HEK293 (cell line): ENCODE data around the gene PLCL2.

Experiments
- CTCF ChIA-PET: fragments of 350-600 bp; formaldehyde crosslinking; extraction: SDS; loops from one replicate; lab custom pipeline; 2021; ENCODE audit warnings: antibody characterized with exemption; lab: Yijun Ruan, JAX
- POLR2A ChIA-PET: fragments of 300-600 bp; formaldehyde crosslinking; extraction: SDS; loops from one replicate; lab custom pipeline; 2020; ENCODE audit warnings: antibody characterized with exemption, inconsistent platforms; lab: Yijun Ruan, JAX
- H3K27ac ChIP-seq: fragments of 200-500 bp; sonication (Bioruptor generic); 2 replicates; pipeline ENCODE4 v1.5.1; 2014; ENCODE audit warnings: low read depth, low read length, control low read depth, inconsistent platforms; ENCODE audit errors: extremely low read depth
- H3K36me3 ChIP-seq, 2 experiments: fragments of 200-500 bp in 1 of 2; sonication (Bioruptor generic) in 1 of 2; 1 replicate in 1 of 2; 2 replicates in 1 of 2; pipeline ENCODE4 v1.5.1; 2014 to 2017; ENCODE audit warnings: inconsistent platforms in 2 of 2, low read length in 2 of 2; ENCODE audit not compliant: control insufficient read depth in 2 of 2, insufficient read depth in 1 of 2
- H3K4me1 ChIP-seq: fragments of 200-500 bp; sonication (Bioruptor generic); 2 replicates; pipeline ENCODE4 v1.5.1; 2014; ENCODE audit warnings: mild to moderate bottlenecking, low read length, inconsistent platforms; ENCODE audit not compliant: control insufficient read depth, insufficient read depth
- H3K4me3 ChIP-seq: 2 replicates; pipeline ENCODE4 v1.5.1; 2011; ENCODE audit warnings: low read depth, mild to moderate bottlenecking, control low read depth, low read length, moderate library complexity
- H3K9me3 ChIP-seq: fragments of 200-500 bp; sonication (Bioruptor generic); 2 replicates; pipeline ENCODE4 v1.5.1; 2014; ENCODE audit warnings: low read depth, low read length, inconsistent platforms; ENCODE audit not compliant: control insufficient read depth, insufficient read depth
- BCL6B ChIP-seq: fragments of 450-650 bp; formaldehyde crosslinking; IDR thresholded peaks from 2 replicates; pipeline ENCODE4 v1.5.1; 2017; ENCODE audit warnings: missing biosample characterization, missing genetic modification characterization
- GLI4 ChIP-seq: fragments of 450-650 bp; formaldehyde crosslinking; IDR thresholded peaks from 2 replicates; pipeline ENCODE4 v1.5.1; 2016; ENCODE audit warnings: missing biosample characterization, missing genetic modification characterization
- KLF1 ChIP-seq: fragments of 450-650 bp; formaldehyde crosslinking; IDR thresholded peaks from 2 replicates; pipeline ENCODE4 v1.5.1; 2016; ENCODE audit warnings: missing biosample characterization, missing genetic modification characterization
- KLF10 ChIP-seq: fragments of 450-650 bp; IDR thresholded peaks from 2 replicates; pipeline ENCODE4 v1.5.1; 2018; ENCODE audit warnings: missing biosample characterization, mild to moderate bottlenecking, missing genetic modification characterization
- KLF16 ChIP-seq: fragments of 450-650 bp; formaldehyde crosslinking; IDR thresholded peaks from 2 replicates; pipeline ENCODE4 v1.5.1; 2017; ENCODE audit warnings: missing biosample characterization, missing genetic modification characterization
- SALL2 ChIP-seq: fragments of 450-650 bp; formaldehyde crosslinking; IDR thresholded peaks from 2 replicates; pipeline ENCODE4 v1.5.0; 2017; ENCODE audit warnings: missing biosample characterization, mild to moderate bottlenecking, missing genetic modification characterization, borderline replicate concordance
- ZBTB26 ChIP-seq: fragments of 450-650 bp; formaldehyde crosslinking; optimal IDR thresholded peaks from 2 replicates; pipeline ENCODE3; 2016; ENCODE audit warnings: missing biosample characterization, mild to moderate bottlenecking, missing genetic modification characterization
- ZFP3 ChIP-seq: fragments of 450-650 bp; formaldehyde crosslinking; IDR thresholded peaks from 2 replicates; pipeline ENCODE4 v1.5.1; 2016; ENCODE audit warnings: low read depth, missing biosample characterization, missing genetic modification characterization
- ZNF138 ChIP-seq: fragments of 450-650 bp; formaldehyde crosslinking; IDR thresholded peaks from 2 replicates; pipeline ENCODE4 v1.5.1; 2016; ENCODE audit warnings: missing biosample characterization, missing genetic modification characterization, borderline replicate concordance
- ZNF157 ChIP-seq: fragments of 450-650 bp; formaldehyde crosslinking; IDR thresholded peaks from 2 replicates; pipeline ENCODE4 v1.5.1; 2016; ENCODE audit warnings: missing biosample characterization, missing genetic modification characterization
- ZNF169 ChIP-seq: fragments of 450-650 bp; formaldehyde crosslinking; IDR thresholded peaks from 2 replicates; pipeline ENCODE4 v1.5.1; 2016; ENCODE audit warnings: missing biosample characterization, missing genetic modification characterization
- ZNF302 ChIP-seq: fragments of 450-650 bp; formaldehyde crosslinking; IDR thresholded peaks from 2 replicates; pipeline ENCODE4 v1.5.1; 2016; ENCODE audit warnings: missing biosample characterization, missing genetic modification characterization, low read depth
- ZNF324 ChIP-seq: fragments of 450-650 bp; formaldehyde crosslinking; IDR thresholded peaks from 2 replicates; pipeline ENCODE4 v1.5.1; 2016; ENCODE audit warnings: missing biosample characterization, missing genetic modification characterization
- ZNF549 ChIP-seq: fragments of 450-650 bp; IDR thresholded peaks from 2 replicates; pipeline ENCODE4 v1.5.1; 2018; ENCODE audit warnings: missing biosample characterization, missing genetic modification characterization, mild to moderate bottlenecking, inconsistent platforms, moderate library complexity
- ZNF585B ChIP-seq: fragments of 450-650 bp; formaldehyde crosslinking; IDR thresholded peaks from 2 replicates; pipeline ENCODE4 v1.5.1; 2016; ENCODE audit warnings: missing biosample characterization, missing genetic modification characterization
- ZNF624 ChIP-seq: fragments of 450-650 bp; formaldehyde crosslinking; IDR thresholded peaks from 2 replicates; pipeline ENCODE4 v1.5.1; 2017; ENCODE audit warnings: missing biosample characterization, missing genetic modification characterization
- ZNF660 ChIP-seq: fragments of 450-650 bp; IDR thresholded peaks from 2 replicates; pipeline ENCODE4 v1.5.1; 2018; ENCODE audit warnings: missing biosample characterization, mild to moderate bottlenecking, missing genetic modification characterization
- ZNF768 ChIP-seq: fragments of 450-650 bp; formaldehyde crosslinking; IDR thresholded peaks from 2 replicates; pipeline ENCODE4 v1.5.1; 2018; ENCODE audit warnings: missing biosample characterization, mild to moderate bottlenecking, missing genetic modification characterization
- ZSCAN16 ChIP-seq: fragments of 450-650 bp; formaldehyde crosslinking; IDR thresholded peaks from 2 replicates; pipeline ENCODE4 v1.5.1; 2016; ENCODE audit warnings: missing biosample characterization, missing genetic modification characterization
- TF ChIP-seq, protein P1 (sequence below): fragments of 450-650 bp; formaldehyde crosslinking; IDR thresholded peaks from 2 replicates; pipeline ENCODE4 v1.5.1; 2016; ENCODE audit warnings: missing biosample characterization, missing genetic modification characterization
- TF ChIP-seq, protein P2 (sequence below): fragments of 450-650 bp; formaldehyde crosslinking; IDR thresholded peaks from 2 replicates; pipeline ENCODE4 v1.5.1; 2016; ENCODE audit warnings: missing biosample characterization, missing genetic modification characterization

Gene PLCL2

GRCh38 chr3:16928386-16929132 is 43.8 kb downstream of the PLCL2 start (continued):
- TF ChIP-seq ZBTB26 (tag by site-specific recombination) = no peak

GRCh38 chr3:16929311-16929710 is 44.6 kb downstream of the PLCL2 start:
- no peak for TF ChIP-seq ZNF624 (tag by site-specific recombination)
- TF ChIP-seq ZNF660 (tag by site-specific recombination) = no peak
- no peak for TF ChIP-seq GLI4 (tag by site-specific recombination)
- no peak for TF ChIP-seq BCL6B (tag by site-specific recombination)
- POLR2A ChIA-PET = no interaction called here
- Histone ChIP-seq H3K36me3 (0 out of 3 replicates have a peak, but pooled peaks cover 0 to 5% of the 10 kb centered on the region in 2 experiments), H3K9me3 (no peaks in the 10 kb centered on the region), H3K4me1 (no peaks in the 10 kb centered on the region), H3K27ac (no peak overlapping the region), H3K4me3 (no peak overlapping the region)
- CTCF ChIA-PET = interaction anchor here (0.6 kb wide), 1 partner anchor 661 kb away, joined by 3 read pairs; no protein-coding TSS in a partner anchor

GRCh38 chr3:16932877-16933276 is 48.1 kb downstream of the PLCL2 start:
- H3K36me3 ChIP-seq = no peaks in the 10 kb centered on the region
- H3K4me3 ChIP-seq = no peak overlapping the region
- H3K9me3 ChIP-seq = no peaks in the 10 kb centered on the region
- H3K27ac ChIP-seq = no peak overlapping the region
- POLR2A ChIA-PET = no interaction called here
- no peaks in the 10 kb centered on the region for H3K4me1 ChIP-seq
- CTCF ChIA-PET = no interaction called here
- TF ChIP-seq ZNF157 (no peak), ZNF169 (tag by site-specific recombination) (no peak), ZNF302 (tag by site-specific recombination) (no peak), ZNF138 (tag by site-specific recombination) (no peak), SALL2 (tag by site-specific recombination) (no peak), ZNF768 (no peak), KLF10 (tag by site-specific recombination) (no peak), ZFP3 (tag by site-specific recombination) (no peak)
- TF ChIP-seq, protein P1, sequence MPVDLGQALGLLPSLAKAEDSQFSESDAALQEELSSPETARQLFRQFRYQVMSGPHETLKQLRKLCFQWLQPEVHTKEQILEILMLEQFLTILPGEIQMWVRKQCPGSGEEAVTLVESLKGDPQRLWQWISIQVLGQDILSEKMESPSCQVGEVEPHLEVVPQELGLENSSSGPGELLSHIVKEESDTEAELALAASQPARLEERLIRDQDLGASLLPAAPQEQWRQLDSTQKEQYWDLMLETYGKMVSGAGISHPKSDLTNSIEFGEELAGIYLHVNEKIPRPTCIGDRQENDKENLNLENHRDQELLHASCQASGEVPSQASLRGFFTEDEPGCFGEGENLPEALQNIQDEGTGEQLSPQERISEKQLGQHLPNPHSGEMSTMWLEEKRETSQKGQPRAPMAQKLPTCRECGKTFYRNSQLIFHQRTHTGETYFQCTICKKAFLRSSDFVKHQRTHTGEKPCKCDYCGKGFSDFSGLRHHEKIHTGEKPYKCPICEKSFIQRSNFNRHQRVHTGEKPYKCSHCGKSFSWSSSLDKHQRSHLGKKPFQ (tag by site-specific recombination) = no peak

GRCh38 chr3:16935781-16936180 is 51.0 kb downstream of the PLCL2 start:
- no peaks in the 10 kb centered on the region for H3K9me3 ChIP-seq
- H3K4me3 ChIP-seq = no peak overlapping the region
- H3K36me3 ChIP-seq = no peaks in the 10 kb centered on the region
- ChIA-PET POLR2A (no interaction called here), CTCF (no interaction called here)
- 0 out of 2 replicates have a peak, but pooled peaks cover 2% of the 10 kb centered on the region for H3K4me1 ChIP-seq
- H3K27ac ChIP-seq = no peak overlapping the region
- TF ChIP-seq ZNF549 (tag by site-specific recombination) (no peak), KLF16 (tag by site-specific recombination) (no peak), ZSCAN16 (tag by site-specific recombination) (no peak), ZNF585B (tag by site-specific recombination) (no peak), ZNF324 (tag by site-specific recombination) (no peak), KLF1 (tag by site-specific recombination) (no peak)
- TF ChIP-seq, protein P2, sequence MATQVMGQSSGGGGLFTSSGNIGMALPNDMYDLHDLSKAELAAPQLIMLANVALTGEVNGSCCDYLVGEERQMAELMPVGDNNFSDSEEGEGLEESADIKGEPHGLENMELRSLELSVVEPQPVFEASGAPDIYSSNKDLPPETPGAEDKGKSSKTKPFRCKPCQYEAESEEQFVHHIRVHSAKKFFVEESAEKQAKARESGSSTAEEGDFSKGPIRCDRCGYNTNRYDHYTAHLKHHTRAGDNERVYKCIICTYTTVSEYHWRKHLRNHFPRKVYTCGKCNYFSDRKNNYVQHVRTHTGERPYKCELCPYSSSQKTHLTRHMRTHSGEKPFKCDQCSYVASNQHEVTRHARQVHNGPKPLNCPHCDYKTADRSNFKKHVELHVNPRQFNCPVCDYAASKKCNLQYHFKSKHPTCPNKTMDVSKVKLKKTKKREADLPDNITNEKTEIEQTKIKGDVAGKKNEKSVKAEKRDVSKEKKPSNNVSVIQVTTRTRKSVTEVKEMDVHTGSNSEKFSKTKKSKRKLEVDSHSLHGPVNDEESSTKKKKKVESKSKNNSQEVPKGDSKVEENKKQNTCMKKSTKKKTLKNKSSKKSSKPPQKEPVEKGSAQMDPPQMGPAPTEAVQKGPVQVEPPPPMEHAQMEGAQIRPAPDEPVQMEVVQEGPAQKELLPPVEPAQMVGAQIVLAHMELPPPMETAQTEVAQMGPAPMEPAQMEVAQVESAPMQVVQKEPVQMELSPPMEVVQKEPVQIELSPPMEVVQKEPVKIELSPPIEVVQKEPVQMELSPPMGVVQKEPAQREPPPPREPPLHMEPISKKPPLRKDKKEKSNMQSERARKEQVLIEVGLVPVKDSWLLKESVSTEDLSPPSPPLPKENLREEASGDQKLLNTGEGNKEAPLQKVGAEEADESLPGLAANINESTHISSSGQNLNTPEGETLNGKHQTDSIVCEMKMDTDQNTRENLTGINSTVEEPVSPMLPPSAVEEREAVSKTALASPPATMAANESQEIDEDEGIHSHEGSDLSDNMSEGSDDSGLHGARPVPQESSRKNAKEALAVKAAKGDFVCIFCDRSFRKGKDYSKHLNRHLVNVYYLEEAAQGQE (tag by site-specific recombination) = no peak
